Right lobe of liver (tissue), 4 donors: ENCODE measurements around the gene CACNA2D3.

Experiments used
- POLR2A ChIP-seq: fragments of 450-650 bp; IDR thresholded peaks from one replicate; pipeline ENCODE4 v1.6.1; 2017; ENCODE audit warnings: antibody characterized with exemption, mild to moderate bottlenecking
- TF ChIP-seq, protein P1 (sequence below), 4 donors: fragments of 200-600 bp in 3 of 4; fragments of 450-650 bp in 1 of 4; IDR thresholded peaks; one replicate each; pipeline versions ENCODE4 v1.5.1 to v1.8.0; 2016 to 2022; ENCODE audit warnings: antibody characterized with exemption in 4 of 4, mild to moderate bottlenecking in 2 of 4
- donor health status: DM: no; HTN: no; CAD: no.
- donor health status: DM: no; HTN: no; CAD: no.
- donor health status: DM: no; HTN: yes; CAD: no.

DNA sequence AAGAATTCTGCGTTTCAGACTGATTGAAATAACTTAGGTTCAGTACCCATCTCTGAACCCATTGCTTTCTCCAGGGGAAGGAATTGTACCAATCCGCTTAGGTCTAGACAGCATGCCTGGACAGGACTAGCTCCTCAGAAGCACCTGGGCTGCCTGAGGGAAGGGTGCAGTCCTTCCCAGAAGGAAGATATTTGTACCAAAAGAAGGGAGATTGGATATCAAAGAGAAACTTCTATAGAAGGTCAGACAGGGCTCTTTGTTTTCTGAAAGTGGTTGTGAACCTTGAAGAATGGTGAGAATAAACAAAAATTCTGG, 939.3 kb downstream of the CACNA2D3 start:
- TF ChIP-seq, protein P1, sequence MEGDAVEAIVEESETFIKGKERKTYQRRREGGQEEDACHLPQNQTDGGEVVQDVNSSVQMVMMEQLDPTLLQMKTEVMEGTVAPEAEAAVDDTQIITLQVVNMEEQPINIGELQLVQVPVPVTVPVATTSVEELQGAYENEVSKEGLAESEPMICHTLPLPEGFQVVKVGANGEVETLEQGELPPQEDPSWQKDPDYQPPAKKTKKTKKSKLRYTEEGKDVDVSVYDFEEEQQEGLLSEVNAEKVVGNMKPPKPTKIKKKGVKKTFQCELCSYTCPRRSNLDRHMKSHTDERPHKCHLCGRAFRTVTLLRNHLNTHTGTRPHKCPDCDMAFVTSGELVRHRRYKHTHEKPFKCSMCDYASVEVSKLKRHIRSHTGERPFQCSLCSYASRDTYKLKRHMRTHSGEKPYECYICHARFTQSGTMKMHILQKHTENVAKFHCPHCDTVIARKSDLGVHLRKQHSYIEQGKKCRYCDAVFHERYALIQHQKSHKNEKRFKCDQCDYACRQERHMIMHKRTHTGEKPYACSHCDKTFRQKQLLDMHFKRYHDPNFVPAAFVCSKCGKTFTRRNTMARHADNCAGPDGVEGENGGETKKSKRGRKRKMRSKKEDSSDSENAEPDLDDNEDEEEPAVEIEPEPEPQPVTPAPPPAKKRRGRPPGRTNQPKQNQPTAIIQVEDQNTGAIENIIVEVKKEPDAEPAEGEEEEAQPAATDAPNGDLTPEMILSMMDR (IDR thresholded peaks at IDR 0.05), result no peak
- no peak for TF ChIP-seq POLR2A
